GM12878 (cell line): ENCODE results near the gene GIPC3. TPM values are rescaled to one million over a fixed set of nuclear protein-coding genes. Genes with fewer than 3 reads are reported as not detected.

Experiments used
- ATAC-seq: fragments of 200-7000 bp; cut with Tn5 transposase; 3 replicates; pipeline ENCODE4 v1.9.1; 2020; ENCODE audit warnings: mild to moderate bottlenecking, moderate library complexity
- BruUV-seq: library from RNA; stranded (reverse); fragments of 400-500 nt; replicated peaks from 2 replicates; lab custom pipeline; 2021; lab: Mats Ljungman, UMichigan
- CTCF ChIA-PET: fragments of 300-600 bp; sonication (Branson Sonifier 250); formaldehyde crosslinking; extraction: SDS; loops from one replicate; lab custom pipeline; 2021; ENCODE audit warnings: inconsistent platforms; lab: Yijun Ruan, JAX
- POLR2A ChIA-PET: fragments of 350-600 bp; formaldehyde crosslinking; extraction: SDS; loops from one replicate; lab custom pipeline; 2021; ENCODE audit warnings: inconsistent platforms; lab: Charles Lee
- RAD21 ChIA-PET: fragments of 300-600 bp; sonication (Branson Sonifier 250); formaldehyde crosslinking; loops from one replicate; lab custom pipeline; 2023; ENCODE audit warnings: antibody characterized with exemption; ENCODE audit not compliant: unreplicated experiment; lab: Charles Lee
- SMC1A ChIA-PET: fragments of 300-600 bp; sonication (Branson Sonifier 250); formaldehyde crosslinking; loops from one replicate; lab custom pipeline; 2023; ENCODE audit not compliant: unreplicated experiment, uncharacterized antibody; lab: Charles Lee
- DNase-seq: peaks from one replicate; pipeline ENCODE4 v3.0.0-alpha.2; 2011; ENCODE audit warnings: low read depth, low spot score
- FAIRE-seq: peaks from 3 replicates; lab custom pipeline; 2011; peaks lifted over from hg19 to GRCh38; lab: Jason Lieb, UNC
- H2AFZ ChIP-seq: 2 replicates; pipeline ENCODE4 v1.6.0; 2011; ENCODE audit warnings: low read depth, low read length, control low read depth; ENCODE audit not compliant: control insufficient read depth
- H3K27ac ChIP-seq: 2 replicates; pipeline ENCODE4 v1.5.1; 2011; ENCODE audit warnings: control low read depth; ENCODE audit not compliant: control insufficient read depth, insufficient read depth
- H3K27me3 ChIP-seq, 2 experiments: replicated peaks in 1 of 2; 2 replicates each; pipeline versions ENCODE4 v1.6.0 to v1.6.1; 2011; ENCODE audit warnings: low read length in 1 of 2; ENCODE audit not compliant: control insufficient read depth in 2 of 2, insufficient read depth in 2 of 2
- H3K36me3 ChIP-seq, 2 experiments: 2 replicates each; pipeline ENCODE4 v1.5.1; 2011; ENCODE audit warnings: low read length in 1 of 2; ENCODE audit not compliant: control insufficient read depth in 2 of 2, insufficient read depth in 2 of 2
- H3K4me1 ChIP-seq: 2 replicates; pipeline ENCODE4 v1.6.1; 2011; ENCODE audit warnings: mild to moderate bottlenecking, low read length, moderate library complexity, mixed read lengths; ENCODE audit not compliant: control insufficient read depth, insufficient read depth
- H3K4me2 ChIP-seq: 2 replicates; pipeline ENCODE4 v1.6.0; 2011; ENCODE audit warnings: control low read depth; ENCODE audit not compliant: control insufficient read depth, insufficient read depth
- H3K4me3 ChIP-seq: fragments of 200-600 bp; sonication (generic); 2 replicates; pipeline ENCODE4 v1.5.1; 2016
- H3K79me2 ChIP-seq: 2 replicates; pipeline ENCODE4 v1.6.0; 2011; ENCODE audit warnings: low read length; ENCODE audit not compliant: control insufficient read depth, insufficient read depth
- H3K9ac ChIP-seq: 2 replicates; pipeline ENCODE4 v1.8.0; 2011; ENCODE audit warnings: low read length, control low read depth, mixed read lengths; ENCODE audit not compliant: control insufficient read depth, insufficient read depth
- H3K9me3 ChIP-seq: replicated peaks from 3 replicates; pipeline ENCODE4 v1.5.1; 2011; ENCODE audit warnings: mild to moderate bottlenecking, low read length; ENCODE audit not compliant: control insufficient read depth, insufficient read depth
- H4K20me1 ChIP-seq: 2 replicates; pipeline ENCODE4 v1.6.0; 2011; ENCODE audit not compliant: control insufficient read depth, insufficient read depth
- CBX5 ChIP-seq: sonication (generic); IDR thresholded peaks from 2 replicates; pipeline ENCODE4 v1.6.1; 2016; ENCODE audit warnings: low read depth, moderate library complexity, mild to moderate bottlenecking, inconsistent platforms
- DPF2 ChIP-seq: fragments of 450-650 bp; IDR thresholded peaks from 2 replicates; pipeline ENCODE4 v1.6.1; 2017; ENCODE audit warnings: mild to moderate bottlenecking
- EED ChIP-seq: sonication (generic); IDR thresholded peaks from 2 replicates; pipeline ENCODE4 v1.6.1; 2016; ENCODE audit warnings: antibody characterized with exemption, low read depth
- MEF2B ChIP-seq: fragments of 450-650 bp; IDR thresholded peaks from 2 replicates; pipeline ENCODE4 v1.6.1; 2018; ENCODE audit warnings: mild to moderate bottlenecking, moderate library complexity; ENCODE audit not compliant: partially characterized antibody, poor library complexity, severe bottlenecking
- NR2C2 ChIP-seq: IDR thresholded peaks from 2 replicates; pipeline ENCODE4 v1.6.1; 2011; ENCODE audit warnings: borderline replicate concordance, low read depth; ENCODE audit not compliant: control insufficient read depth, insufficient read length
- PBX3 ChIP-seq: IDR thresholded peaks from 2 replicates; pipeline ENCODE4 v1.6.1; 2011; ENCODE audit warnings: mild to moderate bottlenecking, low read depth, low read length, moderate library complexity; ENCODE audit not compliant: insufficient replicate concordance
- RAD21 ChIP-seq: IDR thresholded peaks from 2 replicates; pipeline ENCODE4 v1.6.1; 2011; ENCODE audit warnings: mild to moderate bottlenecking, low read depth, low read length, moderate library complexity; ENCODE audit not compliant: insufficient read depth
- SMC3 ChIP-seq: IDR thresholded peaks from 2 replicates; pipeline ENCODE4 v1.6.1; 2011; ENCODE audit warnings: low read length, improper control_type of control experiment, borderline replicate concordance
- TCF12 ChIP-seq: IDR thresholded peaks from 2 replicates; pipeline ENCODE4 v1.6.1; 2011; ENCODE audit warnings: low read depth, mild to moderate bottlenecking, low read length
- WGBS: methylation state at CpG from one replicate; pipeline ENCODE4 v1.1.6; 2016; ENCODE audit warnings: low lambda C conversion rate; ENCODE audit not compliant: insufficient replicate concordance, insufficient coverage; ENCODE audit errors: missing lambda C conversion rate; 5-methylcytosine and 5-hydroxymethylcytosine counted together
- in situ Hi-C: fragments of 300-500 bp; cut with MboI; formaldehyde crosslinking; loops from 9 replicates; pipeline ENCODE4 v1.14.3; 2018; ENCODE audit warnings: mixed read lengths
- intact Hi-C: fragments of 100-400 bp; cut with micrococcal nuclease; formaldehyde crosslinking; loops from one replicate; pipeline ENCODE4 v1.14.2; 2022; ENCODE audit not compliant: unreplicated experiment
- polyA plus RNA-seq, 11 experiments: library from polyadenylated mRNA; depleted of rRNA in 4 of 11; unstranded in 6 of 11; stranded (reverse) in 5 of 11; fragments of >200 nt; fragmentation: Nextera tagmentation in 4 of 11; fragmentation: Illumina TruSeq in 1 of 11; extraction: Ambion mirVana in 4 of 11; extraction: Trizol in 1 of 11; gene quantifications; 1 replicate in 1 of 11; 2 replicates in 10 of 11; pipeline versions ENCODE4 v1.2.1 to v1.2.3, GENCODE V29; 2011 to 2016; ENCODE audit warnings: inconsistent platforms in 2 of 11, missing spikeins in 2 of 11, low read depth in 1 of 11
- total RNA-seq, 4 experiments: library from RNA; depleted of rRNA in 3 of 4; stranded (reverse); fragments of >200 nt in 3 of 4; fragmentation: Illumina TruSeq in 1 of 4; extraction: Trizol in 1 of 4; gene quantifications; 2 replicates each; pipeline versions ENCODE4 v1.2.1 to v1.2.3, GENCODE V29; 2013 to 2021

The GIPC3 gene
- total and polyA plus RNA-seq, 10 of the 15 experiments (the other 5 are each of a cell fraction or from before 2014, with no cell fraction given), result not detected

- peaks cover 0 to 2% of the 10 kb centered on the region in 2 experiments; a peak in 1 of 4 replicates for H3K27me3 ChIP-seq
- H4K20me1 ChIP-seq, result no peaks in the 10 kb centered on the region
- TF ChIP-seq SMC3 (no peak), PBX3 (no peak), TCF12 (no peak), DPF2 (no peak), EED (no peak), NR2C2 (no peak), CBX5 (no peak), RAD21 (no peak), MEF2B (no peak)
- SMC1A ChIA-PET, result no interaction called here
- no peak for FAIRE-seq
- H2AFZ ChIP-seq, result no peak overlapping the region
- H3K79me2 ChIP-seq, result no peaks in the 10 kb centered on the region
- no peak overlapping the region for H3K4me2 ChIP-seq
- no peak overlapping the region for H3K27ac ChIP-seq
- CTCF ChIA-PET, result no interaction called here
- H3K4me1 ChIP-seq, result no peaks in the 10 kb centered on the region
- no TSS peak for BruUV-seq
- POLR2A ChIA-PET, result no interaction called here
- no peaks in the 10 kb centered on the region for H3K36me3 ChIP-seq
- 57% methylated on average over 11 of the region's 11 CpGs for WGBS
- RAD21 ChIA-PET, result interaction anchor here (0.8 kb wide), 1 partner anchor 16 kb away, joined by 3 read pairs; no protein-coding TSS in a partner anchor
- in situ Hi-C loops (no loop called here), intact Hi-C loops (no loop called here)
- ATAC-seq, result no peak
- H3K4me3 ChIP-seq, result no peak overlapping the region
- peaks cover 2% of the 10 kb centered on the region; the same call in 1 of the 3 replicates for H3K9me3 ChIP-seq
- no peak for DNase-seq
- no peak overlapping the region for H3K9ac ChIP-seq
Observed at GRCh38 chr19:3589439-3589838, 4.2 kb downstream of the GIPC3 start.
